HepG2 (cell line): Measurements from ENCODE around the gene HSPA1A. TPM values are rescaled to one million over a fixed set of nuclear protein-coding genes. Genes with fewer than 3 reads are reported as not detected.

Experiments used
- BCL6 ChIP-seq: IDR thresholded peaks from 2 replicates; pipeline ENCODE4 v1.6.1; 2016; ENCODE audit warnings: missing genetic modification reagents, missing compliant biosample characterization
- GFI1 ChIP-seq: sonication (generic); formaldehyde crosslinking; IDR thresholded peaks from 2 replicates; pipeline ENCODE4 v1.5.0; 2020; ENCODE audit warnings: missing genetic modification reagents, mild to moderate bottlenecking, borderline replicate concordance
- HCFC1 ChIP-seq: fragments of 150-350 bp; IDR thresholded peaks from 2 replicates; pipeline ENCODE4 v1.6.1; 2014; ENCODE audit warnings: low read depth, low read length
- HDAC6 ChIP-seq: fragments of 200-600 bp; sonication (generic); IDR thresholded peaks from 2 replicates; pipeline ENCODE4 v1.7.0; 2017; ENCODE audit warnings: mild to moderate bottlenecking, antibody characterized with exemption, low read length, low read depth
- HMGA1 ChIP-seq: sonication (generic); formaldehyde crosslinking; conservative IDR thresholded peaks from 2 replicates; pipeline ENCODE4 v1.4.0; 2020; ENCODE audit warnings: missing genetic modification reagents
- HMGXB3 ChIP-seq: sonication (generic); formaldehyde crosslinking; IDR thresholded peaks from 2 replicates; pipeline ENCODE4 v1.4.0; 2020; ENCODE audit warnings: missing genetic modification reagents, borderline replicate concordance
- HNRNPK ChIP-seq: fragments of 200-400 bp; formaldehyde crosslinking; IDR thresholded peaks from 2 replicates; pipeline ENCODE4 v1.6.1; 2018; ENCODE audit warnings: low read length, low read depth, moderate library complexity, mild to moderate bottlenecking; ENCODE audit not compliant: poor library complexity, severe bottlenecking
- HOXA5 ChIP-seq: sonication (generic); formaldehyde crosslinking; IDR thresholded peaks from 2 replicates; pipeline ENCODE4 v1.4.0; 2020; ENCODE audit warnings: missing genetic modification reagents
- IRF1 ChIP-seq: sonication (generic); formaldehyde crosslinking; IDR thresholded peaks from 2 replicates; pipeline ENCODE4 v1.4.0; 2020; ENCODE audit warnings: low read depth, mild to moderate bottlenecking, missing genetic modification reagents
- ISX ChIP-seq: sonication (generic); formaldehyde crosslinking; conservative IDR thresholded peaks from 2 replicates; pipeline ENCODE4 v1.5.0; 2020; ENCODE audit warnings: missing genetic modification reagents
- MAFF ChIP-seq: IDR thresholded peaks from 2 replicates; pipeline ENCODE4 v1.6.1; 2011; ENCODE audit warnings: low read depth, low read length, improper control_type of control experiment
- SNAI1 ChIP-seq: sonication (generic); formaldehyde crosslinking; IDR thresholded peaks from 2 replicates; pipeline ENCODE4 v1.5.0; 2020; ENCODE audit warnings: mild to moderate bottlenecking, missing genetic modification reagents, borderline replicate concordance
- TARDBP ChIP-seq: sonication (generic); formaldehyde crosslinking; IDR thresholded peaks from 2 replicates; pipeline ENCODE4 v1.8.0; 2022; ENCODE audit warnings: mild to moderate bottlenecking, missing genetic modification reagents
- ZFAT ChIP-seq: sonication (generic); formaldehyde crosslinking; conservative IDR thresholded peaks from 2 replicates; pipeline ENCODE4 v1.8.1; 2023; ENCODE audit warnings: missing genetic modification reagents, inconsistent platforms
- ZNF263 ChIP-seq: sonication (generic); formaldehyde crosslinking; IDR thresholded peaks from 2 replicates; pipeline ENCODE4 v1.4.0; 2020; ENCODE audit warnings: missing genetic modification reagents
- ZNF556 ChIP-seq: sonication (generic); formaldehyde crosslinking; IDR thresholded peaks from 2 replicates; pipeline ENCODE4 v1.4.0; 2020; ENCODE audit warnings: mild to moderate bottlenecking, missing genetic modification reagents, borderline replicate concordance
- ZNF598 ChIP-seq: sonication (generic); formaldehyde crosslinking; IDR thresholded peaks from 2 replicates; pipeline ENCODE4 v1.5.1; 2020; ENCODE audit warnings: mild to moderate bottlenecking, missing genetic modification reagents, borderline replicate concordance
- ZSCAN21 ChIP-seq: sonication (generic); formaldehyde crosslinking; IDR thresholded peaks from 2 replicates; pipeline ENCODE4 v1.8.0; 2022; ENCODE audit warnings: mild to moderate bottlenecking, missing genetic modification reagents, moderate library complexity, borderline replicate concordance
- ZSCAN30 ChIP-seq: sonication (generic); formaldehyde crosslinking; IDR thresholded peaks from 2 replicates; pipeline ENCODE4 v1.5.0; 2020; ENCODE audit warnings: mild to moderate bottlenecking, missing genetic modification reagents
- polyA plus RNA-seq, 8 experiments: library from polyadenylated mRNA; depleted of rRNA in 3 of 8; stranded (reverse) in 7 of 8; unstranded in 1 of 8; fragments of >200 nt; fragmentation: Illumina TruSeq in 4 of 8; extraction: Trizol in 4 of 8; gene quantifications; 2 replicates each; pipeline versions ENCODE4 v1.2.1 to v1.2.3, GENCODE V29; 2011 to 2016; ENCODE audit warnings: low read depth in 4 of 8, missing spikeins in 1 of 8, mixed read lengths in 1 of 8; ENCODE audit not compliant: insufficient read depth in 1 of 8
- total RNA-seq, 5 experiments: library from RNA; depleted of rRNA; stranded (reverse); fragments of >200 nt; fragmentation: Illumina TruSeq; extraction: Trizol; gene quantifications; 2 replicates each; pipeline ENCODE4 v1.2.3, GENCODE V29; 2016; ENCODE audit warnings: low read depth in 1 of 5

The HSPA1A gene
- total and polyA plus RNA-seq, 2 of the 13 experiments (the other 11 are each of a cell fraction or from before 2014, with no cell fraction given), result 44.5 to 85.0 TPM

DNA sequence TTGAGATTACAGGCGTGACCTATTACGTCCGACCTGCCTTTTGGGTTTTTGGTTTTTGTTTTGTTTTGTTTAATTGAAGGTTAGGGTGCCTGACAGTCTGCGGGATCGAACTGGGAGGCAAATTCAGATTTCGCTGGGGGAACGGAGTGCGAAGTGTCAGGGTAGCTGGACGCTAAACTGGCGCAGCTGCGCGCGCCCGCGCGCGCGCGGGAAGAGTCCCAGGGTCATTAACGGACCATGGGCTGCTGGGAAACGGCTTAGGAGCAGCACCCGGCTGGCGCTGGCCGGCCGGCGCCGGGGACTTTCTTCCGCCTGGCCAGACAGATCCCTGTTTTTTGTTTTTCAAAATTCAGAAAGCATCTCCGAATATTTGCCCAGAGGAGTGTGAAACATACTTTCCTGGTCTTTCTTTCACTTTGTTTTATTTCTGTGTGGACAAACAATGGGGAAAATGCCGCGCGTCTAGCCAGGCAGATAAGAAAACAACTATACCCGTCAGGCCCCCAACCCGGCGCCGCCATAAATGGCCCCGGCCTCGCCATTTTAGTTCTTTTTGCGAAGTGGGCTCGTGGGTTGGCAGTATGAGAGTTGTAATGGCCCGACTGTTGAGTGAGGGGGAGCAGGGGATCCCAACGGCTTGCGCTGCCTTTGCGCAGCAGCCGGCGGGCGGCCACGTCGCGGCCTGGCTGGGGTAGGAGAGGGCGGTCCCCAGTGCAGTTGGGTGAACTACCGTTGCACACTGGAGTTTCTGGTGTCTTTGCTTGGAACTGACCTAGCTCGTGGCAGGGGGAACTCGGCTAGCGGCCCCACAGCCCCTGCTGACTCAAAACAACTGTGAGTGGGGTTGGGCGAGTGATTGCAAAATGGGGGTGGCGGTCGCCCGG is 19.3 kb downstream of the HSPA1A start (continued):
- TF ChIP-seq HCFC1 (peak; percentile 39; the same call in 1 of the 2 replicates), HOXA5 (CRISPR knock-in tag) (peak; percentile 97), ZSCAN21 (CRISPR knock-in tag) (0 out of 2 replicates have a peak, but pooled peaks have one; percentile 88), MAFF (no peak), SNAI1 (peak; percentile 86), ZSCAN30 (CRISPR knock-in tag) (no peak), BCL6 (CRISPR knock-in tag) (peak; percentile 58), ZNF598 (CRISPR knock-in tag) (peak; percentile 86; the same call in 1 of the 2 replicates), HMGXB3 (CRISPR knock-in tag) (peak; percentile 86), ISX (CRISPR knock-in tag) (peak; percentile 64), TARDBP (CRISPR knock-in tag) (peak; percentile 85), IRF1 (CRISPR knock-in tag) (no peak), HNRNPK (peak; percentile 79), ZNF556 (CRISPR knock-in tag) (peak; percentile 54; the same call in 1 of the 2 replicates), ZFAT (CRISPR knock-in tag) (peak; percentile 63), GFI1 (CRISPR knock-in tag) (peak; percentile 15; the same call in 1 of the 2 replicates), HDAC6 (peak; percentile 89; the same call in 1 of the 2 replicates), HMGA1 (no peak), ZNF263 (CRISPR knock-in tag) (peak; percentile 32; the same call in 1 of the 2 replicates)
